ENCODE results near the gene PGM2. TPM values are rescaled to one million over a fixed set of nuclear protein-coding genes. Genes with fewer than 3 reads are reported as not detected.

The PGM2 gene
- total RNA-seq, 1 experiment from 2014 or later: 33.0 TPM

DNA sequence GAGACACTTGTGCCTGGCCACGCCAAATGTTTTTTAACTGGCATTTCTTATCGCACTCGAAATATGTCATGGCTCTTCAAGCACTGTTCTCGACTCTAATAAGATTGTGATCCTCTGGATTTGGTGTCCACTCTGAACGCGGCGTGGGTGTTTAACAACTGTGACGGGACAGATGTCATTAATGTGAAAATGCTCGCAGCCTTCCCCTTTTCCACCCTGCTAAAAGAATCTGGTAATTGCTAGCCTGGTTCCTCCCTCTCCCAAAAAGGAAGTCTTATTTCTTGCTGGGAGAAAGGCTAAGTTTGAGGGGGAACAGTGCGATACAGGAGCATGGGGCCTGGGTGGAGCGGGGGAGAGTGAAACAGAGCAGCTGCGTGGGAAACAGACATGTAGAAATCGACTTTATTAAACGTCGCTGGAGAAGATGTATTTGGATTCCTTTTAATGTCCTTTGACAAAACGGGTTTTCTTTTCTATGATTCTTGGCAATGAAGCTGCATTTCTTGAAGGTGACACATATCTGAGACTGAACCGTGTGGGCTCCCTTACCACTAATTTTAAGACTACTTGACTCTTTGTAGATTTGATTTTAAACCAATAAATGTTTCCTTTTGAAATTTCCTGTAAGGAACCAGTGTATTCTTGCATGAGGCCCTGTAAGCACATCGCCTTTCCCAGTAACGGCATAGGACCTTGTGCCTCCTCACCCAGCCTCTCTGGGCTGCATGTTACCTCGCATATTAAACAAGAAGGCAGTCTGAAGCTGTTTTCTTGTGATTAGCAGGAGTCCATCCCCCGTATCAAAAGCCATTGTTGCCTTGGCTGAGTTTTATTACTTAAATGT, 82.2 kb downstream of the PGM2 start:
- CTCF ChIA-PET: no interaction called here
- no peak for DNase-seq

GRCh38 chr4:37909332-37910090, 83.0 kb downstream of the PGM2 start:
- no peaks in the 10 kb centered on the region for H3K9me3 Mint-ChIP-seq (ENCODE audit: low read depth, unreplicated experiment)
- no peak overlapping the region for H3K4me3 Mint-ChIP-seq (ENCODE audit: low read depth, unreplicated experiment)
- DNase-seq: no peak
- intact Hi-C loops (cut with micrococcal nuclease; ENCODE audit: unreplicated experiment): no loop called here
- no peak overlapping the region for H3K27ac Mint-ChIP-seq (ENCODE audit: unreplicated experiment)
- CTCF ChIA-PET: interaction anchor here (0.6 kb wide), 1 partner anchor 516 kb away, joined by 3 read pairs; no protein-coding TSS in a partner anchor
- no peaks in the 10 kb centered on the region for H3K36me3 Mint-ChIP-seq (ENCODE audit: insufficient read depth, unreplicated experiment)
- TF ChIP-seq CTCF (IDR thresholded peaks at IDR 0.05; ENCODE audit: unreplicated experiment): no peak
- no peaks in the 10 kb centered on the region for H3K4me1 Mint-ChIP-seq (ENCODE audit: low read depth, unreplicated experiment)
- BruUV-seq (replicated peaks): no TSS peak
- no peaks in the 10 kb centered on the region for H3K27me3 Mint-ChIP-seq (ENCODE audit: unreplicated experiment)

More for the DNA sequence above, 82.2 kb downstream of the PGM2 start:
- no peaks in the 10 kb centered on the region for H3K4me1 Mint-ChIP-seq (ENCODE audit: low read depth, unreplicated experiment)
- intact Hi-C loops (cut with micrococcal nuclease; ENCODE audit: unreplicated experiment): no loop called here
- no TSS peak for BruUV-seq (replicated peaks)
- no peak for TF ChIP-seq CTCF (IDR thresholded peaks at IDR 0.05; ENCODE audit: unreplicated experiment)
- no peaks in the 10 kb centered on the region for H3K27me3 Mint-ChIP-seq (ENCODE audit: unreplicated experiment)
- no peaks in the 10 kb centered on the region for H3K36me3 Mint-ChIP-seq (ENCODE audit: insufficient read depth, unreplicated experiment)
- H3K27ac Mint-ChIP-seq (ENCODE audit: unreplicated experiment): no peak overlapping the region
- no peak overlapping the region for H3K4me3 Mint-ChIP-seq (ENCODE audit: low read depth, unreplicated experiment)
- no peaks in the 10 kb centered on the region for H3K9me3 Mint-ChIP-seq (ENCODE audit: low read depth, unreplicated experiment)

- Mint-ChIP-seq H3K27me3 (ENCODE audit: unreplicated experiment) (no peaks in the 10 kb centered on the region), H3K9me3 (ENCODE audit: low read depth, unreplicated experiment) (no peaks in the 10 kb centered on the region), H3K4me1 (ENCODE audit: low read depth, unreplicated experiment) (no peaks in the 10 kb centered on the region), H3K36me3 (ENCODE audit: insufficient read depth, unreplicated experiment) (no peaks in the 10 kb centered on the region), H3K4me3 (ENCODE audit: low read depth, unreplicated experiment) (no peak overlapping the region), H3K27ac (ENCODE audit: unreplicated experiment) (no peak overlapping the region)
- intact Hi-C loops (cut with micrococcal nuclease; ENCODE audit: unreplicated experiment): no loop called here
- no TSS peak for BruUV-seq (replicated peaks)
- CTCF ChIA-PET: interaction anchor here (0.6 kb wide), 1 partner anchor 515 kb away, joined by 3 read pairs; no protein-coding TSS in a partner anchor
- no peak for TF ChIP-seq CTCF (IDR thresholded peaks at IDR 0.05; ENCODE audit: unreplicated experiment)
- no peak for DNase-seq
Observed at GRCh38 chr4:37910091-37910486, 83.6 kb downstream of the PGM2 start.

Other genes with a start within 250 kb of the PGM2 start
- 15.4 and 18.2 TPM in 2 replicates for gene RELL1, start 140.3 kb upstream of the PGM2 start, total RNA-seq (2022)
- gene TBC1D1, start 64.4 kb downstream of the PGM2 start, total RNA-seq (2022): 37.2 and 39.8 TPM in 2 replicates
- not detected in 2 replicates for gene PTTG2, start 133.7 kb downstream of the PGM2 start, total RNA-seq (2022)